ENCODE measurements around the gene CFAP251.

DNA sequence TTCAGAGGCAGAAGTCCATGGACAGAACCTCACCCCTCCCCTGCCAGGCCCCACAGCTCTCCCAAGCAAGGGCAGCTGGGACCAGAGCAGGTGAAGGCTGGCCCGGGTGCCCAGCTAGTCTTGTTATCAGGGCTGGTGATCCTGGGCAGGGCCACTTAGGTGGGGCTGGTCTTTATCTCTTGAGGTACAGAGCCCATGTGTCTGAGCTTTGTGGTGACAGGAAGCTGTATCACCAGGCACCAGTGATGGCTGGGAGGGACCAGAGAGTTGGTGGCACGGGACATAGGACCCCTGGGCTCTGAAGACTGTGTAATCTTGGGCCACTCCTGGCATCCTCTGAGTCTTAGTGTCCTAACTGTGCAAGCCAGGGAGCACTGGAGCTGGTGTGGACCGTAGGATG lies 46.9 kb upstream of the CFAP251 start:
- no peak for TF ChIP-seq KDM5A (IDR thresholded peaks at IDR 0.05)
- TF ChIP-seq, protein P1, sequence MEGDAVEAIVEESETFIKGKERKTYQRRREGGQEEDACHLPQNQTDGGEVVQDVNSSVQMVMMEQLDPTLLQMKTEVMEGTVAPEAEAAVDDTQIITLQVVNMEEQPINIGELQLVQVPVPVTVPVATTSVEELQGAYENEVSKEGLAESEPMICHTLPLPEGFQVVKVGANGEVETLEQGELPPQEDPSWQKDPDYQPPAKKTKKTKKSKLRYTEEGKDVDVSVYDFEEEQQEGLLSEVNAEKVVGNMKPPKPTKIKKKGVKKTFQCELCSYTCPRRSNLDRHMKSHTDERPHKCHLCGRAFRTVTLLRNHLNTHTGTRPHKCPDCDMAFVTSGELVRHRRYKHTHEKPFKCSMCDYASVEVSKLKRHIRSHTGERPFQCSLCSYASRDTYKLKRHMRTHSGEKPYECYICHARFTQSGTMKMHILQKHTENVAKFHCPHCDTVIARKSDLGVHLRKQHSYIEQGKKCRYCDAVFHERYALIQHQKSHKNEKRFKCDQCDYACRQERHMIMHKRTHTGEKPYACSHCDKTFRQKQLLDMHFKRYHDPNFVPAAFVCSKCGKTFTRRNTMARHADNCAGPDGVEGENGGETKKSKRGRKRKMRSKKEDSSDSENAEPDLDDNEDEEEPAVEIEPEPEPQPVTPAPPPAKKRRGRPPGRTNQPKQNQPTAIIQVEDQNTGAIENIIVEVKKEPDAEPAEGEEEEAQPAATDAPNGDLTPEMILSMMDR (IDR thresholded peaks at IDR 0.05) = no peak
- TF ChIP-seq, protein P2, sequence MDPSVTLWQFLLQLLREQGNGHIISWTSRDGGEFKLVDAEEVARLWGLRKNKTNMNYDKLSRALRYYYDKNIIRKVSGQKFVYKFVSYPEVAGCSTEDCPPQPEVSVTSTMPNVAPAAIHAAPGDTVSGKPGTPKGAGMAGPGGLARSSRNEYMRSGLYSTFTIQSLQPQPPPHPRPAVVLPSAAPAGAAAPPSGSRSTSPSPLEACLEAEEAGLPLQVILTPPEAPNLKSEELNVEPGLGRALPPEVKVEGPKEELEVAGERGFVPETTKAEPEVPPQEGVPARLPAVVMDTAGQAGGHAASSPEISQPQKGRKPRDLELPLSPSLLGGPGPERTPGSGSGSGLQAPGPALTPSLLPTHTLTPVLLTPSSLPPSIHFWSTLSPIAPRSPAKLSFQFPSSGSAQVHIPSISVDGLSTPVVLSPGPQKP (IDR thresholded peaks at IDR 0.05; ENCODE audit: low read depth, low read length) = no peak
- TF ChIP-seq POLR2A (IDR thresholded peaks at IDR 0.05; ENCODE audit: low read length) = no peak
- no peak for TF ChIP-seq POLR2AphosphoS2 (conservative IDR thresholded peaks at IDR 0.05; ENCODE audit: low read length)
- no peak for TF ChIP-seq RNF2 (IDR thresholded peaks at IDR 0.05; ENCODE audit: borderline replicate concordance, low read depth)
- TF ChIP-seq, protein P3, sequence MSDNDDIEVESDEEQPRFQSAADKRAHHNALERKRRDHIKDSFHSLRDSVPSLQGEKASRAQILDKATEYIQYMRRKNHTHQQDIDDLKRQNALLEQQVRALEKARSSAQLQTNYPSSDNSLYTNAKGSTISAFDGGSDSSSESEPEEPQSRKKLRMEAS (IDR thresholded peaks at IDR 0.05) = no peak
- no peak for TF ChIP-seq NFE2L2 (conservative IDR thresholded peaks at IDR 0.05; ENCODE audit: low read length)
- TF ChIP-seq MYC (IDR thresholded peaks at IDR 0.05; ENCODE audit: borderline replicate concordance, low read length) = no peak
- TF ChIP-seq HOXA7 (CRISPR knock-in tag; IDR thresholded peaks at IDR 0.05) = no peak
- no peak for TF ChIP-seq JUN (IDR thresholded peaks at IDR 0.05)
- no peak for TF ChIP-seq HDAC2 (IDR thresholded peaks at IDR 0.05)
- TF ChIP-seq RAD21 (conservative IDR thresholded peaks at IDR 0.05 in 1 of 2, IDR thresholded peaks at IDR 0.05 in 1 of 2) = no peak
- TF ChIP-seq, protein P4, sequence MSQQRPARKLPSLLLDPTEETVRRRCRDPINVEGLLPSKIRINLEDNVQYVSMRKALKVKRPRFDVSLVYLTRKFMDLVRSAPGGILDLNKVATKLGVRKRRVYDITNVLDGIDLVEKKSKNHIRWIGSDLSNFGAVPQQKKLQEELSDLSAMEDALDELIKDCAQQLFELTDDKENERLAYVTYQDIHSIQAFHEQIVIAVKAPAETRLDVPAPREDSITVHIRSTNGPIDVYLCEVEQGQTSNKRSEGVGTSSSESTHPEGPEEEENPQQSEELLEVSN (IDR thresholded peaks at IDR 0.05; ENCODE audit: borderline replicate concordance, low read depth) = no peak

Measured in A549 (cell line).